K562 (cell line): Measurements from ENCODE around the gene ZMYND8. TPM values are rescaled to one million over a fixed set of nuclear protein-coding genes. Genes with fewer than 3 reads are reported as not detected.
A peak's percentile ranks its signal among the peaks of the same experiment; 100 is the strongest.

Experiments
- CAMTA2 ChIP-seq: fragments of 250-450 bp; sonication (Bioruptor Pico); conservative IDR thresholded peaks from 2 replicates; pipeline ENCODE4 v1.5.1; 2022
- COPS2 ChIP-seq: fragments of 450-650 bp; conservative IDR thresholded peaks from 2 replicates; pipeline ENCODE4 v1.6.1; 2016; ENCODE audit warnings: mild to moderate bottlenecking, moderate library complexity
- DDX20 ChIP-seq: fragments of 450-650 bp; IDR thresholded peaks from 2 replicates; pipeline ENCODE4 v1.6.1; 2016; ENCODE audit warnings: missing genetic modification characterization, low read depth, mild to moderate bottlenecking, missing compliant biosample characterization, moderate library complexity
- ELF4 ChIP-seq: fragments of 450-650 bp; formaldehyde crosslinking; IDR thresholded peaks from 2 replicates; pipeline ENCODE4 v1.4.0; 2022; ENCODE audit warnings: missing genetic modification characterization
- FOXK2 ChIP-seq, 2 experiments: fragments of 450-650 bp; IDR thresholded peaks in 1 of 2; conservative IDR thresholded peaks in 1 of 2; 2 replicates each; pipeline ENCODE4 v1.6.1; 2016; ENCODE audit warnings: low read depth in 2 of 2, mild to moderate bottlenecking in 1 of 2
- HNRNPUL1 ChIP-seq: fragments of 200-400 bp; formaldehyde crosslinking; IDR thresholded peaks from 2 replicates; pipeline ENCODE4 v1.6.1; 2017; ENCODE audit warnings: low read length
- JUNB ChIP-seq: fragments of 450-650 bp; formaldehyde crosslinking; conservative IDR thresholded peaks from 2 replicates; pipeline ENCODE4 v1.4.0; 2020; ENCODE audit warnings: mild to moderate bottlenecking
- KLF16 ChIP-seq: IDR thresholded peaks from 2 replicates; pipeline ENCODE4 v1.6.1; 2016; ENCODE audit warnings: antibody characterized with exemption
- MEF2D ChIP-seq: conservative IDR thresholded peaks from 2 replicates; pipeline ENCODE4 v1.6.1; 2016; ENCODE audit warnings: low read depth, missing genetic modification characterization, missing compliant biosample characterization
- NFRKB ChIP-seq: fragments of 450-650 bp; IDR thresholded peaks from 2 replicates; pipeline ENCODE4 v1.6.1; 2016; ENCODE audit warnings: low read depth
- NR2C2 ChIP-seq, 2 experiments: fragments of 200-800 bp in 1 of 2; sonication (Bioruptor generic) in 1 of 2; sonication (generic) in 1 of 2; formaldehyde crosslinking in 1 of 2; IDR thresholded peaks; 2 replicates each; pipeline versions ENCODE4 v1.6.1 to v1.8.0; 2016 to 2022; ENCODE audit warnings: mild to moderate bottlenecking in 1 of 2, missing compliant biosample characterization in 1 of 2, missing genetic modification characterization in 1 of 2, missing genetic modification reagents in 1 of 2
- PML ChIP-seq: IDR thresholded peaks from 2 replicates; pipeline ENCODE4 v1.6.1; 2012; ENCODE audit warnings: low read length, inconsistent platforms
- RBM25 ChIP-seq: fragments of 200-400 bp; formaldehyde crosslinking; IDR thresholded peaks from 2 replicates; pipeline ENCODE4 v1.6.1; 2018; ENCODE audit warnings: low read length, low read depth, moderate library complexity; ENCODE audit not compliant: severe bottlenecking
- RCOR1 ChIP-seq, 2 experiments: IDR thresholded peaks; 2 replicates each; pipeline ENCODE4 v1.6.1; 2012; ENCODE audit warnings: low read depth in 2 of 2, low read length in 2 of 2, borderline replicate concordance in 1 of 2, improper control_type of control experiment in 1 of 2
- SMAD1 ChIP-seq: fragments of 150-350 bp; IDR thresholded peaks from 2 replicates; pipeline ENCODE4 v1.6.1; 2014; ENCODE audit warnings: low read length, low read depth; ENCODE audit not compliant: partially characterized antibody
- SOX6 ChIP-seq: fragments of 450-650 bp; IDR thresholded peaks from 2 replicates; pipeline ENCODE4 v1.6.1; 2014; ENCODE audit warnings: mild to moderate bottlenecking
- SP1 ChIP-seq: sonication (generic); formaldehyde crosslinking; IDR thresholded peaks from 2 replicates; pipeline ENCODE4 v1.8.1; 2022; ENCODE audit warnings: mild to moderate bottlenecking, missing genetic modification reagents
- TBL1XR1 ChIP-seq, 2 experiments: IDR thresholded peaks; 2 replicates each; pipeline ENCODE4 v1.6.1; 2012; ENCODE audit warnings: improper control_type of control experiment in 2 of 2, low read length in 2 of 2, mild to moderate bottlenecking in 1 of 2
- TBP ChIP-seq: optimal IDR thresholded peaks from 2 replicates; pipeline ENCODE3; 2011; ENCODE audit warnings: low read depth, low read length, improper control_type of control experiment
- ZBTB17 ChIP-seq: fragments of 450-650 bp; formaldehyde crosslinking; IDR thresholded peaks from 2 replicates; pipeline ENCODE4 v1.4.0; 2020; ENCODE audit warnings: mild to moderate bottlenecking
- ZNF175 ChIP-seq: fragments of 200-800 bp; sonication (Bioruptor generic); IDR thresholded peaks from 2 replicates; pipeline ENCODE4 v1.6.1; 2016; ENCODE audit warnings: low read depth, mild to moderate bottlenecking, missing genetic modification characterization, missing compliant biosample characterization
- ZNF764 ChIP-seq: fragments of 250-450 bp; sonication (Bioruptor Pico); IDR thresholded peaks from 2 replicates; pipeline ENCODE4 v1.4.0; 2020; ENCODE audit warnings: low read depth, mild to moderate bottlenecking, moderate library complexity
- polyA plus RNA-seq, 8 experiments: library from polyadenylated mRNA; depleted of rRNA in 4 of 8; stranded (reverse) in 5 of 8; unstranded in 3 of 8; fragments of >200 nt; fragmentation: Nextera tagmentation in 2 of 8; fragmentation: Illumina TruSeq in 1 of 8; extraction: Ambion mirVana in 2 of 8; extraction: Trizol in 1 of 8; gene quantifications; 2 replicates each; pipeline versions ENCODE4 v1.2.1 to v1.2.3, GENCODE V29; 2011 to 2014; ENCODE audit warnings: inconsistent platforms in 1 of 8, missing spikeins in 1 of 8
- total RNA-seq, 7 experiments: library from RNA; depleted of rRNA in 6 of 7; stranded (reverse); fragments of >200 nt in 6 of 7; fragmentation: Illumina TruSeq in 2 of 7; extraction: Trizol in 2 of 7; gene quantifications; 2 replicates each; pipeline versions ENCODE4 v1.2.1 to v1.2.3, GENCODE V29; 2011 to 2021; ENCODE audit warnings: low replicate concordance in 1 of 7
- TF ChIP-seq, protein P1 (sequence below): IDR thresholded peaks from 2 replicates; pipeline ENCODE4 v1.6.1; 2011; ENCODE audit not compliant: insufficient read length; ENCODE audit errors: extremely low read depth
- TF ChIP-seq, protein P2 (sequence below): fragments of 450-650 bp; IDR thresholded peaks from 2 replicates; pipeline ENCODE4 v1.6.1; 2014; ENCODE audit warnings: low read depth, mild to moderate bottlenecking, moderate library complexity, borderline replicate concordance
- TF ChIP-seq, protein P3 (sequence below), 2 experiments: fragments of 450-650 bp; IDR thresholded peaks; 2 replicates each; pipeline ENCODE4 v1.6.1; 2016

The ZMYND8 gene
- total and polyA plus RNA-seq, 9 of the 15 experiments (the other 6 are each of a cell fraction or from before 2014, with no cell fraction given): 31.8 to 148 (median 71.9) TPM

DNA sequence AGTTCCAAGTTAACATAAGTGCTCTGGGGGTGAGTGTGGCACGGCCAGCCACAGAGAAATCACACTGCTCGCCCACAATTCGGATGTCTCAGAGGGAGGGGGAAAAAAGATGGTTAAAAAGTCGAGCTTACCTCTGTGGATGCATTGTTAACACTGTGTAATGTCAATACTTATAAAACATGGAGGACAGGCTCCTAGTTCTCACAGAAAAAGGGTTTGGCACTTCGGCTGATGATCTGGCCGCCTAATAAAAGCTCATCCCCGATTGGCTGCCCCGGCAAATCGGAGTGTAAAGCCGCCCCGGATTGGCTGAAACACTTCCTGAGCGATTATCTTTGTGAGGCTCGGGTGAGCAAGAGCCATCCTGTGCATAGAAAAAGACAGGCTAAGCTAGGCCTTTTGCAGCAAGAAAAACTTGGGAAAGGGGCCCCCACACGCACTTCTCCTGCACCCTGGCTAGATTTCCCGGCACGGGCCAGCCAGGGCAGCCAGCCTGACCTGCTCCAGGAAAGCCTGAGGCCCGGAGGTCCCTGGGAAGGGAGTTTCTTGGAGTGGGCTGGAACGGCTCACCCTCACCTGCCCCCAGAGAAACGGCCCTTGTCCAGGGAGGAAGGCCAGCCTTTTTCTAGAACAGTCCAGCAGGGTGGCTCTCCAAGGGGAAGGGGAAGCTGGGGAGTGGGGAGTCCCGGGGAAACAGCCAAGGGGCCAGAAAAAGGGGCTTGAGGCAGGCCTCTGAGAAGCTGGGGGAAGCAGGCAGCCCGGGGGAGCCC, at the start of gene ZMYND8 (continued):
- TF ChIP-seq, protein P1, sequence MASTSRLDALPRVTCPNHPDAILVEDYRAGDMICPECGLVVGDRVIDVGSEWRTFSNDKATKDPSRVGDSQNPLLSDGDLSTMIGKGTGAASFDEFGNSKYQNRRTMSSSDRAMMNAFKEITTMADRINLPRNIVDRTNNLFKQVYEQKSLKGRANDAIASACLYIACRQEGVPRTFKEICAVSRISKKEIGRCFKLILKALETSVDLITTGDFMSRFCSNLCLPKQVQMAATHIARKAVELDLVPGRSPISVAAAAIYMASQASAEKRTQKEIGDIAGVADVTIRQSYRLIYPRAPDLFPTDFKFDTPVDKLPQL: peak; percentile 19
- TF ChIP-seq ELF4 (peak; percentile 14; the same call in 1 of the 2 replicates), COPS2 (no peak), MEF2D (tag) (no peak), KLF16 (no peak), DDX20 (tag) (0 out of 2 replicates have a peak, but pooled peaks have one; percentile 14), SP1 (CRISPR knock-in tag) (peak; percentile 16; the same call in 1 of the 2 replicates), NR2C2 (CRISPR knock-in tag; IDR thresholded peaks at IDR 0.05) (no peak), NR2C2 (tag; IDR thresholded peaks at IDR 0.05) (peak; percentile 78), PML (peak; percentile 71), ZBTB17 (CRISPR knock-in tag) (no peak), TBL1XR1 (IDR thresholded peaks at IDR 0.05; ENCODE audit: low read length in 2 of 2) (0 out of 4 replicates have a peak, but pooled peaks of 1 of the 2 experiments have one; percentile 38), NFRKB (peak; percentile 99), HNRNPUL1 (no peak), JUNB (CRISPR knock-in tag) (no peak), TBP (peak; percentile 86), ZNF764 (no peak; the same call in 1 of the 2 replicates), ZNF175 (CRISPR knock-in tag) (peak; percentile 59; the same call in 1 of the 2 replicates), RBM25 (peak; percentile 94), FOXK2 (conservative IDR thresholded peaks at IDR 0.05 in 1 of 2, IDR thresholded peaks at IDR 0.05 in 1 of 2; ENCODE audit: low read depth in 2 of 2) (peak; percentile 56 to 70; a peak in 2 of 4 replicates), RCOR1 (IDR thresholded peaks at IDR 0.05; ENCODE audit: borderline replicate concordance in 1 of 2, low read depth in 2 of 2, low read length in 2 of 2) (0 out of 4 replicates have a peak, but pooled peaks of 1 of the 2 experiments have one; percentile 4), SMAD1 (peak; percentile 19), CAMTA2 (0 out of 2 replicates have a peak, but pooled peaks have one; percentile 42), SOX6 (0 out of 2 replicates have a peak, but pooled peaks have one; percentile 8)
- TF ChIP-seq, protein P2, sequence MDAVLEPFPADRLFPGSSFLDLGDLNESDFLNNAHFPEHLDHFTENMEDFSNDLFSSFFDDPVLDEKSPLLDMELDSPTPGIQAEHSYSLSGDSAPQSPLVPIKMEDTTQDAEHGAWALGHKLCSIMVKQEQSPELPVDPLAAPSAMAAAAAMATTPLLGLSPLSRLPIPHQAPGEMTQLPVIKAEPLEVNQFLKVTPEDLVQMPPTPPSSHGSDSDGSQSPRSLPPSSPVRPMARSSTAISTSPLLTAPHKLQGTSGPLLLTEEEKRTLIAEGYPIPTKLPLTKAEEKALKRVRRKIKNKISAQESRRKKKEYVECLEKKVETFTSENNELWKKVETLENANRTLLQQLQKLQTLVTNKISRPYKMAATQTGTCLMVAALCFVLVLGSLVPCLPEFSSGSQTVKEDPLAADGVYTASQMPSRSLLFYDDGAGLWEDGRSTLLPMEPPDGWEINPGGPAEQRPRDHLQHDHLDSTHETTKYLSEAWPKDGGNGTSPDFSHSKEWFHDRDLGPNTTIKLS: peak; percentile 54; the same call in 1 of the 2 replicates
- TF ChIP-seq, protein P3, sequence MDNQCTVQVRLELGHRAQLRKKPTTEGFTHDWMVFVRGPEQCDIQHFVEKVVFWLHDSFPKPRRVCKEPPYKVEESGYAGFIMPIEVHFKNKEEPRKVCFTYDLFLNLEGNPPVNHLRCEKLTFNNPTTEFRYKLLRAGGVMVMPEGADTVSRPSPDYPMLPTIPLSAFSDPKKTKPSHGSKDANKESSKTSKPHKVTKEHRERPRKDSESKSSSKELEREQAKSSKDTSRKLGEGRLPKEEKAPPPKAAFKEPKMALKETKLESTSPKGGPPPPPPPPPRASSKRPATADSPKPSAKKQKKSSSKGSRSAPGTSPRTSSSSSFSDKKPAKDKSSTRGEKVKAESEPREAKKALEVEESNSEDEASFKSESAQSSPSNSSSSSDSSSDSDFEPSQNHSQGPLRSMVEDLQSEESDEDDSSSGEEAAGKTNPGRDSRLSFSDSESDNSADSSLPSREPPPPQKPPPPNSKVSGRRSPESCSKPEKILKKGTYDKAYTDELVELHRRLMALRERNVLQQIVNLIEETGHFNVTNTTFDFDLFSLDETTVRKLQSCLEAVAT (IDR thresholded peaks at IDR 0.05): peak; percentile 90 to 92
